ENCODE data around the gene NELFA.

- TF ChIP-seq CTCF (IDR thresholded peaks at IDR 0.05) (no peak), POLR2A (IDR thresholded peaks at IDR 0.05) (no peak)
Observed at GRCh38 chr4:1996866-1997611, 11.7 kb downstream of the NELFA start.

All from heart left ventricle (tissue), 13 donors.